ENCODE measurements around the gene XRN2. TPM values are rescaled to one million over a fixed set of nuclear protein-coding genes. Genes with fewer than 3 reads are reported as not detected.

The XRN2 gene
- total RNA-seq, 1 donor from 2014 or later: 92.0 TPM

Other genes with a start within 250 kb of the XRN2 start
- not detected in 2 replicates for gene LINC00237, start 197.0 kb upstream of the XRN2 start, total RNA-seq
- 7.5 and 9.3 TPM in 2 replicates for gene KIZ, start 177.2 kb upstream of the XRN2 start, total RNA-seq
- gene NKX2-4, start 94.2 kb downstream of the XRN2 start, total RNA-seq: not detected in 2 replicates
- gene NKX2-2, start 210.7 kb downstream of the XRN2 start, total RNA-seq: not detected in 2 replicates

All from activated CD4-positive, alpha-beta T cell treated with anti-CD3 and anti-CD28 coated beads, Interleukin-2, amount 10 ng/mL, durations not matched to agents 24 days and 14 days (primary cell).